Measurements from ENCODE around the gene JARID2. TPM values are rescaled to one million over a fixed set of nuclear protein-coding genes. Genes with fewer than 3 reads are reported as not detected.

The JARID2 gene
- total RNA-seq, 2 experiments from 2014 or later = 33.0 to 33.2 TPM

- no peaks in the 10 kb centered on the region for H3K27me3 Mint-ChIP-seq (ENCODE audit: low read depth)
- POLR2A ChIA-PET = interaction anchor here (3.7 kb wide), 1 partner anchor 19 kb away, joined by 13 read pairs; no protein-coding TSS in a partner anchor
- no peak overlapping the region for H3K27ac Mint-ChIP-seq
- H3K9me3 Mint-ChIP-seq (ENCODE audit: insufficient read depth) = no peaks in the 10 kb centered on the region
- peaks cover 24% of the 10 kb centered on the region for H3K36me3 Mint-ChIP-seq (ENCODE audit: low read depth)
- CTCF ChIA-PET = interaction anchor here (0.6 to 2.7 kb wide), 3 partner anchors 13 to 290 kb away, joined by 3 to 9 read pairs (median 5); no protein-coding TSS in a partner anchor
- DNase-seq (no peak), ATAC-seq (no peak)
- no peak overlapping the region for H3K4me3 Mint-ChIP-seq
- H3K4me1 Mint-ChIP-seq (ENCODE audit: low read depth) = peaks cover 68% of the 10 kb centered on the region
Measured at GRCh38 chr6:15268137-15268908, 22.5 kb downstream of the JARID2 start.

GRCh38 chr6:15269011-15269410 lies 23.1 kb downstream of the JARID2 start:
- Mint-ChIP-seq H3K4me3 (no peak overlapping the region), H3K36me3 (ENCODE audit: low read depth) (peaks cover 25% of the 10 kb centered on the region), H3K27me3 (ENCODE audit: low read depth) (no peaks in the 10 kb centered on the region), H3K4me1 (ENCODE audit: low read depth) (peaks cover 65% of the 10 kb centered on the region), H3K27ac (no peak overlapping the region), H3K9me3 (ENCODE audit: insufficient read depth) (no peaks in the 10 kb centered on the region)
- DNase-seq (no peak), ATAC-seq (no peak)
- POLR2A ChIA-PET = interaction anchor here (3.7 kb wide), 1 partner anchor 20 kb away, joined by 13 read pairs; no protein-coding TSS in a partner anchor
- CTCF ChIA-PET = interaction anchor here (1.2 kb wide), 1 partner anchor 20 kb away, joined by 5 read pairs; no protein-coding TSS in a partner anchor

GRCh38 chr6:15269619-15270018 lies 23.8 kb downstream of the JARID2 start:
- Mint-ChIP-seq H3K27me3 (ENCODE audit: low read depth) (no peaks in the 10 kb centered on the region), H3K4me1 (ENCODE audit: low read depth) (peaks cover 65% of the 10 kb centered on the region), H3K36me3 (ENCODE audit: low read depth) (peaks cover 28% of the 10 kb centered on the region), H3K9me3 (ENCODE audit: insufficient read depth) (no peaks in the 10 kb centered on the region), H3K4me3 (no peak overlapping the region), H3K27ac (no peak overlapping the region)
- DNase-seq (no peak), ATAC-seq (no peak)
- ChIA-PET POLR2A (interaction anchor here (3.7 kb wide), 1 partner anchor 20 kb away, joined by 13 read pairs; no protein-coding TSS in a partner anchor), CTCF (no interaction called here)

- no peak overlapping the region for H3K4me3 Mint-ChIP-seq
- no peaks in the 10 kb centered on the region for H3K9me3 Mint-ChIP-seq (ENCODE audit: insufficient read depth)
- ChIA-PET CTCF (no interaction called here), POLR2A (no interaction called here)
- DNase-seq (no peak), ATAC-seq (no peak)
- no peak overlapping the region for H3K27ac Mint-ChIP-seq
- H3K27me3 Mint-ChIP-seq (ENCODE audit: low read depth) = no peaks in the 10 kb centered on the region
- peaks cover 63% of the 10 kb centered on the region for H3K4me1 Mint-ChIP-seq (ENCODE audit: low read depth)
- H3K36me3 Mint-ChIP-seq (ENCODE audit: low read depth) = peaks cover 30% of the 10 kb centered on the region
Measured at GRCh38 chr6:15270402-15270801, 24.5 kb downstream of the JARID2 start.

GRCh38 chr6:15272562-15272961 lies 26.7 kb downstream of the JARID2 start:
- Mint-ChIP-seq H3K27ac (no peak overlapping the region), H3K9me3 (ENCODE audit: insufficient read depth) (no peaks in the 10 kb centered on the region), H3K4me1 (ENCODE audit: low read depth) (peaks cover 60% of the 10 kb centered on the region), H3K27me3 (ENCODE audit: low read depth) (no peaks in the 10 kb centered on the region), H3K4me3 (no peak overlapping the region), H3K36me3 (ENCODE audit: low read depth) (peaks cover 44% of the 10 kb centered on the region)
- ATAC-seq (no peak), DNase-seq (no peak)
- ChIA-PET CTCF (no interaction called here), POLR2A (no interaction called here)

- H3K27me3 Mint-ChIP-seq (ENCODE audit: low read depth) = no peaks in the 10 kb centered on the region
- no peak for DNase-seq
- no peaks in the 10 kb centered on the region for H3K9me3 Mint-ChIP-seq (ENCODE audit: insufficient read depth)
- peaks cover 54% of the 10 kb centered on the region for H3K4me1 Mint-ChIP-seq (ENCODE audit: low read depth)
- peaks cover 40% of the 10 kb centered on the region for H3K36me3 Mint-ChIP-seq (ENCODE audit: low read depth)
- ChIA-PET CTCF (interaction anchor here (1.3 kb wide), 1 partner anchor 8 kb away, joined by 5 read pairs; no protein-coding TSS in a partner anchor), POLR2A (interaction anchor here (0.7 kb wide), 1 partner anchor 71 kb away, joined by 3 read pairs; no protein-coding TSS in a partner anchor)
- no peak for ATAC-seq
- no peak overlapping the region for H3K4me3 Mint-ChIP-seq
- no peak overlapping the region for H3K27ac Mint-ChIP-seq
Measured at GRCh38 chr6:15274692-15275387, 29.0 kb downstream of the JARID2 start.

- H3K4me1 Mint-ChIP-seq (ENCODE audit: low read depth) = peaks cover 55% of the 10 kb centered on the region
- DNase-seq (no peak), ATAC-seq (no peak)
- H3K27me3 Mint-ChIP-seq (ENCODE audit: low read depth) = no peaks in the 10 kb centered on the region
- peaks cover 33% of the 10 kb centered on the region for H3K36me3 Mint-ChIP-seq (ENCODE audit: low read depth)
- no peak overlapping the region for H3K27ac Mint-ChIP-seq
- ChIA-PET CTCF (no interaction called here), POLR2A (no interaction called here)
- H3K4me3 Mint-ChIP-seq = no peak overlapping the region
- no peaks in the 10 kb centered on the region for H3K9me3 Mint-ChIP-seq (ENCODE audit: insufficient read depth)
Measured at GRCh38 chr6:15276036-15276985, 30.4 kb downstream of the JARID2 start.

- ChIA-PET CTCF (interaction anchor here (0.6 to 2.3 kb wide), 3 partner anchors 9 to 43 kb away, joined by 3 to 7 read pairs (median 3); no protein-coding TSS in a partner anchor), POLR2A (interaction anchor here (1.0 kb wide), 1 partner anchor 9 kb away, joined by 5 read pairs; no protein-coding TSS in a partner anchor)
- no peak for DNase-seq
- Mint-ChIP-seq H3K36me3 (ENCODE audit: low read depth) (peaks cover 29% of the 10 kb centered on the region), H3K4me3 (no peak overlapping the region), H3K27me3 (ENCODE audit: low read depth) (no peaks in the 10 kb centered on the region), H3K4me1 (ENCODE audit: low read depth) (peaks cover 66% of the 10 kb centered on the region), H3K27ac (no peak overlapping the region), H3K9me3 (ENCODE audit: insufficient read depth) (no peaks in the 10 kb centered on the region)
- no peak for ATAC-seq
Measured at GRCh38 chr6:15279047-15279661, 33.3 kb downstream of the JARID2 start.

GRCh38 chr6:15280028-15280427 lies 34.2 kb downstream of the JARID2 start:
- ChIA-PET POLR2A (no interaction called here), CTCF (interaction anchor here (2.3 to 2.5 kb wide), 2 partner anchors 8 to 13 kb away, joined by 7 to 9 read pairs; no protein-coding TSS in a partner anchor)
- H3K9me3 Mint-ChIP-seq (ENCODE audit: insufficient read depth) = no peaks in the 10 kb centered on the region
- DNase-seq (no peak), ATAC-seq (no peak)
- H3K4me1 Mint-ChIP-seq (ENCODE audit: low read depth) = peaks cover 62% of the 10 kb centered on the region
- H3K4me3 Mint-ChIP-seq = no peak overlapping the region
- peaks cover 21% of the 10 kb centered on the region for H3K36me3 Mint-ChIP-seq (ENCODE audit: low read depth)
- peak overlapping the region; percentile 19 for H3K27ac Mint-ChIP-seq
- no peaks in the 10 kb centered on the region for H3K27me3 Mint-ChIP-seq (ENCODE audit: low read depth)

- Mint-ChIP-seq H3K4me3 (no peak overlapping the region), H3K27me3 (ENCODE audit: low read depth) (no peaks in the 10 kb centered on the region), H3K9me3 (ENCODE audit: insufficient read depth) (no peaks in the 10 kb centered on the region), H3K27ac (peak overlapping the region; percentile 32), H3K4me1 (ENCODE audit: low read depth) (peaks cover 61% of the 10 kb centered on the region), H3K36me3 (ENCODE audit: low read depth) (peaks cover 19% of the 10 kb centered on the region)
- ATAC-seq (no peak), DNase-seq (no peak)
- POLR2A ChIA-PET = interaction anchor here (1.0 kb wide), 1 partner anchor 32 kb away, joined by 3 read pairs; no protein-coding TSS in a partner anchor
- CTCF ChIA-PET = interaction anchor here (1.1 to 2.5 kb wide), 2 partner anchors 14 to 34 kb away, joined by 3 to 9 read pairs; no protein-coding TSS in a partner anchor
Measured at GRCh38 chr6:15280961-15281360, 35.1 kb downstream of the JARID2 start.

- CTCF ChIA-PET = interaction anchor here (1.4 to 2.5 kb wide), 2 partner anchors 15 to 163 kb away, joined by 3 to 9 read pairs; no protein-coding TSS in a partner anchor
- Mint-ChIP-seq H3K36me3 (ENCODE audit: low read depth) (peaks cover 9% of the 10 kb centered on the region), H3K4me3 (no peak overlapping the region), H3K4me1 (ENCODE audit: low read depth) (peaks cover 52% of the 10 kb centered on the region), H3K9me3 (ENCODE audit: insufficient read depth) (no peaks in the 10 kb centered on the region), H3K27ac (no peak overlapping the region), H3K27me3 (ENCODE audit: low read depth) (no peaks in the 10 kb centered on the region)
- DNase-seq (no peak), ATAC-seq (no peak)
- POLR2A ChIA-PET = no interaction called here
Measured at GRCh38 chr6:15282334-15282733, 36.5 kb downstream of the JARID2 start.
